HG03097 (cell line): ENCODE measurements around the gene ARF1.

Experiments
- ATAC-seq: cut with Tn5 transposase; IDR thresholded peaks from one replicate; pipeline ENCODE4 v1.9.1; 2021; ENCODE audit not compliant: unreplicated experiment, low FRiP score

ARF1 gene

DNA sequence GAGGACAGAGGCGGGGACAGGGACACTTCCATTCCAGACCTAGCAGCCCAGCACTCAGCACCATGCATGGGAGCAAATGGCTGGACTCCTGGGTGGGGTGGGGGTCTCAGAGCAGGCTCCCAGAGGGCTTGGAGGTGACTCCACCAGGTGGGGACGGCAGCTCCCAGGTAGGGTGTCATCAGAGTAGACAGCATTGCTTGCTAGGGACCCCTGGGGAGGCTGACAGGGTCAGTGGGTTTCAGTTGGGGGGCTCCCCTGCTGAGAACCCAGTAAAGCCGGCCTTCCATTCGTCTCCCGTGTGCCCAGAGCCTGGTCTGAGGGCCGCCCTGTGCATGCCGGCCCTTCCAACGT lies 62.5 kb downstream of the ARF1 start:
- ATAC-seq: no peak

DNA sequence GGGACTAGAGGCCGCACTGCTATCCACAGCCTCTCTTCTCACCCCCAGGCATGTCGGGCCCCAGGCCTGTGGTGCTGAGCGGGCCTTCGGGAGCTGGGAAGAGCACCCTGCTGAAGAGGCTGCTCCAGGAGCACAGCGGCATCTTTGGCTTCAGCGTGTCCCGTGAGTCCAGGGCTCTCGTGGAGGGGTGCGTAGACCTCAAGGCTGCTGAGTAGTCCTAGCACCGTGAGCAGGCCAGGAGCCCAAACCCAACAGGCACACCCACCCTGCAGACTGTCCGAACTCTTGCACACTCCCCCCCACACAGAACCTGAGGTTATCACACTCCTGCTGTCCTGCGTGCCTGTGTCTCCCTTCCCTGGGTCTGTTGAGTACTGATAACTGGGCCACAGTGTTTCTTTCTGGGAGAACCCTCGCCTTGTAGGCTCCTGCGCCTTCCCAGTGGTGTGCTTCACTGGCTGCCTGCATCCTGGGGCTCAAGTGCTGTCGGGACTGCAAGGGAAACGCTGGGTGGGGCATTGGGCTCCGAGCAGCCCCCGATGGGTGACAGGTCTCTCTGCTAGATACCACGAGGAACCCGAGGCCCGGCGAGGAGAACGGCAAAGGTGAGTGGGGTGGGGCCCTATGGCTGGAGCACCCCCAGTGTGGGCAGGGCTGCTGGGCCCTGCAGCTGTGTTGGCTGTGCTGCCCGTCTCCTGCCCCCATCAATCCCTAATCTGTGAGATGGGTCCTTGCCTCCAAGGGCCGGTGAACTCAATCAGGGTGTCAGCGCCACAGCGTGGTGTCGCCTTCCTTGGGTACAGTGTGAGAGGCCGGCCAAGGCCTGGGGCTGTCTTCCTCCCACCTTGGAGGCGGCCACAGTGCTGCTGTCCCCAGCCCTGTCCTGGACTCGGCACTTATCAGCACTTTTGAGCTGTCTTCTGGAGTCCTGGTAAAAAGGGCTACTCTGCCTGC lies 63.2 kb downstream of the ARF1 start:
- ATAC-seq: no peak

DNA sequence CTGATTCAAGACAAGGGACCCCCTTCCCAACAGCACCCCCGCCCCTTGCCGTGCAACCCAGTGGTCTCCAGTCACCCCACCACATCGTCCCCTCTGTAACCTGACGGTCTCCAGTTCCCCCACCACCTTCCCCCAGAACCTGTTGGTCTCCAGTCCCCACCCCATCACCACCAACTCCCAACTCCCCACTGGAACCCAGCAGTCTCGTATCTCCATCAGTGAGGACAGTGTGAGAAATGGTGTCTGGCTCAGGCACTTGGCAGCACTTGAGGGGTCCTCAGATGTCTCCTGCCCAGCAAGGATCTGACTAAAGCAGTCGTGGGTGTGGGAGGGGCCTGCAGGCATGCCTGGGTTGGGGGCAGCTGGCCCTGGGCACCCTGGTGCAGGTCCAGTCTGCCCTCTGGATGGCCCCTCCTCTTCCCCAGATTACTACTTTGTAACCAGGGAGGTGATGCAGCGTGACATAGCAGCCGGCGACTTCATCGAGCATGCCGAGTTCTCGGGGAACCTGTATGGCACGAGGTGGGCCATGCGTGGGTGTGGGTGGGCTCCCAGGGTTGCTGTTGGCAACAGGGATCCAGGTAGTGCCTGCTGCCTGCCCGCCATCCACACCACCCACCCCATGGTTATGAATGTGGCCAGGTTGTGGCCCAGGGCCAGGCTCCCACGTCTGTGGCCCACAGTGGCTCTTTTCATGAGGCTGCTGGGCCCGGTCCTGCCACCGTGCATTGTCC lies 64.1 kb downstream of the ARF1 start:
- ATAC-seq: no peak

DNA sequence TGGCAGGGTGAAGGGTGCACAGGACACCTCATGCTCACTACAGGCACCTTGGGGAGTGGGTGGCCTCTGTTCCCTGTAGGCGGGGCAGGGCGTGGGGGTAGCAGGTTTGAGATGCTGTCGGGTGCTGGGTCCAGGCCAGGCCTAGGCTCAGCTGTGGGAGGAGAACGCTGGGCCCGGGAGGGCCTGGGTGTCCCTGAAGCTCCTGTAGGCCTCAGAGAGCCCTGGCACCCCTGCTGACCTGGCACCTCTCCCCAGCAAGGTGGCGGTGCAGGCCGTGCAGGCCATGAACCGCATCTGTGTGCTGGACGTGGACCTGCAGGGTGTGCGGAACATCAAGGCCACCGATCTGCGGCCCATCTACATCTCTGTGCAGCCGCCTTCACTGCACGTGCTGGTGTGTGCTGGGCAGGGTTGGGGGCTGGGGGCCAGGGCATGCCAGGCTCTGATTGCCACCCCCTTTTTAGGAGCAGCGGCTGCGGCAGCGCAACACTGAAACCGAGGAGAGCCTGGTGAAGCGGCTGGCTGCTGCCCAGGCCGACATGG lies 64.7 kb downstream of the ARF1 start:
- no peak for ATAC-seq

DNA sequence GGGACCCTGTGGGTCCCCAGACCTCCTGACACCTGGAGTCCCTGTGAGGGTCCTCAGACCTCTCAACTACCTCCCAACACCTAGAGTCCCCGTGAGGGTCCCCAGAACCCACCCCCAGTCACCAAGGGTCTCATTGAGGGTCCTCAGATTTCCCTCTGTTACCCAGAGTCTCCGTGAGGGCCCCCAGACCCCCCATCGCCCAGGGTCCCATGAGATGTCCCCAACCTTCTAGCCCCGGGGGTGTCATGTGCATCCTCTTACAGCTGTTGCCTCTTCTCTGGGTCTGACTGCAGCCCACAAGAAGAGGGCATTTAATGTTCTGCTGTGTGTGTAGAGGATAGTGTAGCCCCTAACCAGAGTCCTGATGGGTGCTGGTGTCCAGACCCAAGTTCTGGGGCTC lies 65.3 kb downstream of the ARF1 start:
- ATAC-seq: no peak

DNA sequence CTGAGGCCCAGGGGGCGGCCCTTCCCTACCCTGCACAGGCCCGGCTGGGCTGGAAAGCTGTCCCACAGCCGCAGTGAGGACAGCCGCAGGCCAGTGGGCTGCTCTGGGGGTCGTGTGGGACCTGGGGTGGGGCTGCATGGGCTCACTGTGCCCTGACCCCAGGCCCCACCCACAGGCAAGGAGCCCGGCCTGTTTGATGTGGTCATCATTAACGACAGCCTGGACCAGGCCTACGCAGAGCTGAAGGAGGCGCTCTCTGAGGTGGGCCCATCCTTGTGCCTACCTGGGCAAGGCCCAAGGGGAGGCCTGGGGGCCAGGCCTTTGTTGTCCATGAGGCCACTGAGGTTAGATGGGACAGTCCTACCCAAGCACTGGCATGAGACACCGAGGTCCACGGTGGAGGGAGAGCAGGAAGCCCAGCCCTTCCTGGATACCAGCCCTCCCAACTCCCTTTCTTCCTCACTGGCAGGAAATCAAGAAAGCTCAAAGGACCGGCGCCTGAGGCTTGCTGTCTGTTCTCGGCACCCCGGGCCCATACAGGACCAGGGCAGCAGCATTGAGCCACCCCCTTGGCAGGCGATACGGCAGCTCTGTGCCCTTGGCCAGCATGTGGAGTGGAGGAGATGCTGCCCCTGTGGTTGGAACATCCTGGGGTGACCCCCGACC lies 65.8 kb downstream of the ARF1 start:
- ATAC-seq: no peak
